ENCODE results near the gene TTC7B.

TTC7B gene

GRCh38 chr14:90641168-90641567, 175.1 kb downstream of the TTC7B start:
- H3K4me3 ChIP-seq (ENCODE audit: control insufficient read depth, low read depth, low read length) = no peak overlapping the region
- no peak for DNase-seq (ENCODE audit: low read depth)
- TF ChIP-seq, protein P1, sequence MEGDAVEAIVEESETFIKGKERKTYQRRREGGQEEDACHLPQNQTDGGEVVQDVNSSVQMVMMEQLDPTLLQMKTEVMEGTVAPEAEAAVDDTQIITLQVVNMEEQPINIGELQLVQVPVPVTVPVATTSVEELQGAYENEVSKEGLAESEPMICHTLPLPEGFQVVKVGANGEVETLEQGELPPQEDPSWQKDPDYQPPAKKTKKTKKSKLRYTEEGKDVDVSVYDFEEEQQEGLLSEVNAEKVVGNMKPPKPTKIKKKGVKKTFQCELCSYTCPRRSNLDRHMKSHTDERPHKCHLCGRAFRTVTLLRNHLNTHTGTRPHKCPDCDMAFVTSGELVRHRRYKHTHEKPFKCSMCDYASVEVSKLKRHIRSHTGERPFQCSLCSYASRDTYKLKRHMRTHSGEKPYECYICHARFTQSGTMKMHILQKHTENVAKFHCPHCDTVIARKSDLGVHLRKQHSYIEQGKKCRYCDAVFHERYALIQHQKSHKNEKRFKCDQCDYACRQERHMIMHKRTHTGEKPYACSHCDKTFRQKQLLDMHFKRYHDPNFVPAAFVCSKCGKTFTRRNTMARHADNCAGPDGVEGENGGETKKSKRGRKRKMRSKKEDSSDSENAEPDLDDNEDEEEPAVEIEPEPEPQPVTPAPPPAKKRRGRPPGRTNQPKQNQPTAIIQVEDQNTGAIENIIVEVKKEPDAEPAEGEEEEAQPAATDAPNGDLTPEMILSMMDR (conservative IDR thresholded peaks at IDR 0.05; ENCODE audit: control insufficient read depth, insufficient read depth, low read depth, low read length) = no peak

- TF ChIP-seq, protein P1 (conservative IDR thresholded peaks at IDR 0.05; ENCODE audit: control insufficient read depth, insufficient read depth, low read depth, low read length) = no peak
Observed at GRCh38 chr14:90639641-90640040, 176.6 kb downstream of the TTC7B start.

DNA sequence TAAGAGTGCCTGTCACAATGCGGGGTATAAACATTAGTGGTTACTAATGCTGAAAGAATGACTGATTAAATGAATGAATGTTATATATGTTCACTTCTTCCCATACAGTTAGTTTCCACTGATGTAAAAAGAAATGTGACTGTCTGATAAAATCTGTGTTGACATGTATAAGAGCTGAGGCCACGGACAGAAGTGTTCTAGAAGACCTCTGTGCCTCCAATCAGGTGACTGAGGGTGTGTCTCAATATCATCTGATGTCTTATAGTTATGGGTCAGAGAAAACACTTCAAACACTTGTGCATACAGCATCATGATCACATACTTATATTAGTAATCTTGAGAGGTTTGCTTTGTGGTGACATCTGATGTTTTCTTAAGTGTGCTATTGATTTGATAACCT, 183.4 kb downstream of the TTC7B start:
- TF ChIP-seq, protein P1 (conservative IDR thresholded peaks at IDR 0.05; ENCODE audit: control insufficient read depth, insufficient read depth, low read depth, low read length) = no peak
- H3K4me3 ChIP-seq (ENCODE audit: control insufficient read depth, low read depth, low read length) = no peak overlapping the region
- DNase-seq (ENCODE audit: low read depth) = no peak

More at GRCh38 chr14:90639641-90640040, 176.6 kb downstream of the TTC7B start:
- no peak overlapping the region for H3K4me3 ChIP-seq (ENCODE audit: control insufficient read depth, low read depth, low read length)
- DNase-seq (ENCODE audit: low read depth) = no peak

DNA sequence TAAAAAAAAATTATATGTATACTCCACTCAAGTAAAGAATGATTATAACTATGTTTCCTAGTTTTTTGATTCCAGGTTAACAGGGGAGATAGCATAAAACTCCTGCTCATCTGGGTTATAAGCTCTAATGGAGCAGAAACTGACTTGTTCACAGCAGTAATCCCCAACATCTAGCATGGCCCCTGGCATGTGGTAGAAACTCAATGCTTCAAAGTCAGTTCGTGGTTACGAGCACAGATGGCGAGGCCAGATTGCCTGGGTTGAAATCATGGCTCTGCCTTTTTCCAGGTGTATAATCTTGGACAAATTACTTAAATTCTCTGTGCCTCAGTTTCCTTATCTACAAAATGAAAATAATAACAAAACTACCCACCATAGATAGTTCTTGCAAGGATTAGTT, 183.8 kb downstream of the TTC7B start:
- TF ChIP-seq, protein P1 (conservative IDR thresholded peaks at IDR 0.05; ENCODE audit: control insufficient read depth, insufficient read depth, low read depth, low read length) = no peak
- H3K4me3 ChIP-seq (ENCODE audit: control insufficient read depth, low read depth, low read length) = no peak overlapping the region
- no peak for DNase-seq (ENCODE audit: low read depth)

DNA sequence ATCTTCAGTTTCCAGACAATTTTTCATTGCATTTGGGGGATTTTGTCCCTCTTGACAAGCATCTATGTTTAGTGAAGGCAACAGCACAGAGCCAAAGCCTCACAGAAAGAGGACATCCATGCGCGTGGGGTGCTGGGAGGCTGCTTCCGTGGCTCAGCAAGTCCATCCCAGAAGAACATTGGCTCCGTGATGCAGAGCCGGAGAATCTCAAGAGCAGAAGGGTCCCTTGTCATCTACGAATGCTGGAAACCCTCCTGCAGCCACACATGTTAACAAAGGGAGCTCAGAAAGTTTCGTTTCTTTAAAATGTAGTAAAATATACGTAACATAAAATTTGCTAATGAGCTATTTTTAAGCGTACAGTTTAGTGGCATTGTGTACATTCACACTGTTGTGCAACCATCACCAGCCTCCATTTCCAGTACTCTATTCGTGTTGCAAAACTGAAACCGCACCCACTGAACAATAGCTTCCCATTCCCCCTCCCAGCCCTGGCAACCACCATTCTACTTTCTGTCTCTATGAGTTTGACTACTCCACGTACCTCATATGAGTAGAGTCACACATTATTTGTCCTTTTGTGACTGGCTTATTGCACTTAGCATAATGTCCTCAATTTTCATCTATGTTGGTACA, 185.9 kb downstream of the TTC7B start:
- no peak overlapping the region for H3K4me3 ChIP-seq (ENCODE audit: control insufficient read depth, low read depth, low read length)
- TF ChIP-seq, protein P1 (conservative IDR thresholded peaks at IDR 0.05; ENCODE audit: control insufficient read depth, insufficient read depth, low read depth, low read length) = no peak
- DNase-seq (ENCODE audit: low read depth) = no peak

GRCh38 chr14:90629471-90629870, 186.8 kb downstream of the TTC7B start:
- TF ChIP-seq, protein P1 (conservative IDR thresholded peaks at IDR 0.05; ENCODE audit: control insufficient read depth, insufficient read depth, low read depth, low read length) = no peak

GRCh38 chr14:90628825-90629224, 187.4 kb downstream of the TTC7B start:
- TF ChIP-seq, protein P1 (conservative IDR thresholded peaks at IDR 0.05; ENCODE audit: control insufficient read depth, insufficient read depth, low read depth, low read length) = no peak
- no peak for DNase-seq (ENCODE audit: low read depth)
- H3K4me3 ChIP-seq (ENCODE audit: control insufficient read depth, low read depth, low read length) = no peak overlapping the region

More at GRCh38 chr14:90629471-90629870, 186.8 kb downstream of the TTC7B start:
- no peak for DNase-seq (ENCODE audit: low read depth)
- H3K4me3 ChIP-seq (ENCODE audit: control insufficient read depth, low read depth, low read length) = no peak overlapping the region
